Putamen (tissue), 1 donor: ENCODE results near the gene CRIM1.

Source experiments
- DNase-seq: peaks from one replicate; pipeline ENCODE4 v3.0.0-alpha.2; 2016; ENCODE audit warnings: low spot score

CRIM1 gene

DNA sequence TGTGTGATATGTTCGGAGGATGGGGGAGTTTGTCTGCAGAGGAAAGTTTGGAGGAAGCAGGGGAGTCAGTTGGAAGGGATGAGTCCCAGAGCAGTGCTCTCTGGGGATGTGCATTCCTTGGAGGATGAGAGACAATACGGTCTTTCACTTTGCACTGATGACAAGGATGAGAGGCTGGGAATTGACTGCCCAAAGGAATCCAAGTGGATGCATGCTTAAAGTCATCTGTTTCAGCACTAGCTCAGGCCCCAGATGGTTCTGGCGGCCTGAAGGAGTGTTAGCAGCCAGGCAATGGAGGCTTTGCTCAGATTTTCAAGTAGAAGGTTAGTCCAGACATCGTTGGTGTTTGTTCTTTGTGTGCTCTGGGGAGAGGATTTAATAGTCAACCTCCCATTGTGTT, 100.2 kb downstream of the CRIM1 start:
- no peak for DNase-seq

GRCh38 chr2:36456227-36457175, 100.9 kb downstream of the CRIM1 start:
- DNase-seq, result no peak

DNA sequence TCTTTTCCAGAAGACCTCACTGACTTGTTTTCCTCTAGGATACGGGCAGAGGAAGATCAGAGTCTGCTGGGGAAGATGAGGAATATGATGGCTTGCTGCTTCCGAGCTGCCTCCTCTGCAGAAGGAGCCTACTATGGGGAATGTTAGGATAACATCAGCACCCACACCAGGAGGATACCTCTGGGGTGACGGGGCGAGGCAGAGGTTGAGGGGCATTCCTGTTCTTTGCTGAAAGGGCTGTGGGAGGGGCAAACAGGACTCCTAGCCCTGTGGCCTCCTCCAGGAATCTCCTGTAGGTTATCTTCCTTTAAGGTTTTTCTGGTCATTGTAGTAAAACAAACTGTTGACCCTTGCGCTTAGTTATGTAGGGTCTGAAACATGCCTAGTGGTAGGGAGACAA, 102.5 kb downstream of the CRIM1 start:
- no peak for DNase-seq

DNA sequence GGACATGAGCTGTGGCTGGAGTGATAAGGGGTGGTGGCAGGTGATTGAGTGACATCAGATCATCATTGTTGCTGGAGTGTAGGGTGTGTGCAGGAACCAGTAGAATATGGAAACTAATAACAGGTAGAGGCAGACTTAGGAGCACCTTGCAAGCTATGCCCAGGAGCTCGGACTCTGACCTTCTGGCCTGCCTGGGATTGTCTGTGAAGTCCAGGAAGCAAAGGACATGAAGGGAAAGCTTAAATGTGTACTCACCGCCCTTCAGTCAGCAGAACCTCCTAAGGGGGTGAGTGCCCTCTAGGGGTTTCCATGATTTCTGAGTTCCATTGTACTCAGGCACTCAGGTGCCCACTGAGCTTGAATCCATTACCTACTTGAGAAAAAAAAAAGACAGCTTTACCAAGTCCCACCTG, 104.2 kb downstream of the CRIM1 start:
- no peak for DNase-seq

DNA sequence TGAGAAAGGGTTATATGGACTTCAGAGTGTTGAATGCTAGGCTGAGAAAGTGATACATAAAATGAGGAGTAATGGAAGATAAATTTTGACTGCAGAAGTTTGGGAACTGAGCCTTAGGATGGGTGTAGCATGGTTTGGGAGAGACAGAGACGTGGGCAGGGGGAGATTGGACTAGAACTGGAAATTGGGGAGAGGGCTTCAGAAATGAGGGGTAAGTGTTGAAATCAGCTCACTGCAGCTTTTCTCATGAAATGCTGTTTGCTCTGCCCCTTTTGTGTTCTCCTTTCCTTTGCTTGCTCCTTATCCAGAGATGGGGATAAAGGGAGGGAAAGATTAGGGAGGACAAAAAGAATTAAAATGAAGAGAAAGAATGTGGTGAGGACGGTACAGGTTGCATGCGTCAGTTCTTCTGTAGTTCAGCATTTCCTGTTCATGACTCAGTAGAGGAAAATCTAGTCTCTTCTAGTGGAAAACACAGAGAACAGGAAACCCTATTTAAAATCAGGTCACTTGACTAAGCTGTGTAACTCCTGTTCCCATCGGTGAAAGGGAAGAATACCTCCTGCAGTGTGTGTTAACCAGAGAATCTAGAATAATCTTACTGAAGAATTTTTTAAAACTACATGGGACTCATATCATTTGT, 105.6 kb downstream of the CRIM1 start:
- DNase-seq, result no peak

DNA sequence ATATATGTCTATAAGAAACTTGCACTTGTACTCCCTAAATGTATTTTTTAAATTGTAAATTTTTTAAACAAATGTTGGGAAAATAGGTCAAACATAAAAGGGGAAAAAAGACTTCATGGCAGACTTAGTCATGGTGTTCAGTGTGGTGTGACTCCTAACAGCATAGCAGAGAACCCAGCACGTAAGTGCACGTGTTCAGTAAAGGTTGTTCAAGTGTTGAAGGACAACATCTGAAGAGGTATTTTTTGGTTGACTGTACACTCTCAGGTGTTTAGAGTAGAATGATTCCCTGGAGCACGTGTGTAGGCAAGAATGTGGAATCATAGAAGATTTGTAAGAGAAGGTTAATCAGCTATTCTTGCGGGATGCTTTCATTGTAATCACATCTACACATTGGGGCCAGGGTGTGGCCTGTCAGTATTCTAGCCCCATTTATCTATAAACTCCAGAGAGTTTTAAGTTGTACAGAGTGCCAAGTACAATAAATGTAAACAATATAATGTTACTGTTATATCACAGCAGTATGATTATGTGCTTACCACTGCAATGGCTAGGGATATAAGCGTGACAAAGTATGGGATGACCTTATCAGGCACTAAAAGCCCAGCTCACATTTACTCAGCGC, 106.8 kb downstream of the CRIM1 start:
- DNase-seq, result no peak

DNA sequence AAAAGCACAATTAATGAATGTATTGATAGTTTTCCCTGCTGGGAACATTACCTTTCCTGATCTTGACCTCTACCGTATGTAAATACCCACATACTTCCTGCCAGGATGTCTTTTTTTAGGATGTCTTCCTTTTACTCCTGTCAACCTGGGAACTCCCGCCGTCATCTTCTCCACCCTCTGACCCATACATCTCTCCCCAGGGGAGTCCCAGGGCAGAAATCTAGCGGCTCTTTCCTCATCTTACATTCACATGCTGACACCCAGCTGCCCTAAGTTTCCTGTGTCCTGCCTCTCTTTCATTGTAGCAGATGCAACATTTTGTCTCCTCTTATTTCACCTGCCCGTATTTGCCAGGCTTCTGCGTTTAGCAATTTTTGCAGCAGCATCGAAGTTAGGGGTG, 107.8 kb downstream of the CRIM1 start:
- no peak for DNase-seq

DNA sequence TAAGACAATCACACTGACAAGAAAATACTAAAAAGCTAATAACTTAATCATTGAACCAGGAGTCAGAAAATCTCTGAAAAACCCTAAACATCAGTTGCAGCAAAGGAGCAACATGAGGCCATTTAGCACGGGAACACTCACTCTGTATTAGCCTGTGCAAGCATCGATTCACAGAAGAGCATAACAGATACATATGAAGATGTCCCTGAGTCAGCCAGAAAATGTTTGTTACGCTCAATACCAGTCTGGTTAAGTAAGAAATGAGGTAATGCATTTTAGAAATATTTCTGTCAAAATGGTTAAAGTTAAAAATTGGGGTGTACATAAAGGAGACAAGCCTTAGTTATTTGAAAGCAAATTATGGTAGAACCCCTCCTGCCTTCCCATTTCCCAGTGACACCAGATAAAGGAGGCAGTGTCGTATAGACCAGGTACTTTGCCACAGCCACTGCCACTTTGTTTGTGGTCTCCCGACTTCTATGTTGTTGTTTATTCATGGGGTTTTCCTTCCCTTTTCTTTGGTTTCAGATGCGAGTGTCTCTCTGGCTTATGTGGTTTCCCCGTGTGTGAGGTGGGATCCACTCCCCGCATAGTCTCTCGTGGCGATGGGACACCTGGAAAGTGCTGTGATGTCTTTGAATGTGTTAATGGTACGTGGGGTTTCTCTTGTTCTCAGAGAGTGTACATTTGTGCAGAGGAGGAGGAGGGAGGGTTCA, 108.6 kb downstream of the CRIM1 start:
- no peak for DNase-seq

DNA sequence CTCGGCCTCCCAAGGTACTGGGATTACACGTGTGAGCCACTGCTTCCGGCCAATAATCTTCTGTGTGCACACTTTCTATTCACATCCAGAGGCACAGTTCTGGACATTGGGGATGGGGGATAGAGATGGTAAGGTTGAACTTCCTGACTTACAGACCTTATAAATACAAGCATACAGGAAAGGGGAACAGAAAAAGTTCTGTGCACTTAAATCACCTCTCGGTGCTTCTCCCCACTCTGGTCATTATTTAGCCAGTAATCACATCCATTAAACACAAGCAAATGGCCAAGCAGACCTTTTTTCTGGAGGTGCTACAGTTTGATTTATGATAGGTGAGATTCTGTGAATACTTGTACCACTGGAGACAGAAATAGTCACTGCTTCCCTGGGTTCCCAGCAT, 110.6 kb downstream of the CRIM1 start:
- no peak for DNase-seq

DNA sequence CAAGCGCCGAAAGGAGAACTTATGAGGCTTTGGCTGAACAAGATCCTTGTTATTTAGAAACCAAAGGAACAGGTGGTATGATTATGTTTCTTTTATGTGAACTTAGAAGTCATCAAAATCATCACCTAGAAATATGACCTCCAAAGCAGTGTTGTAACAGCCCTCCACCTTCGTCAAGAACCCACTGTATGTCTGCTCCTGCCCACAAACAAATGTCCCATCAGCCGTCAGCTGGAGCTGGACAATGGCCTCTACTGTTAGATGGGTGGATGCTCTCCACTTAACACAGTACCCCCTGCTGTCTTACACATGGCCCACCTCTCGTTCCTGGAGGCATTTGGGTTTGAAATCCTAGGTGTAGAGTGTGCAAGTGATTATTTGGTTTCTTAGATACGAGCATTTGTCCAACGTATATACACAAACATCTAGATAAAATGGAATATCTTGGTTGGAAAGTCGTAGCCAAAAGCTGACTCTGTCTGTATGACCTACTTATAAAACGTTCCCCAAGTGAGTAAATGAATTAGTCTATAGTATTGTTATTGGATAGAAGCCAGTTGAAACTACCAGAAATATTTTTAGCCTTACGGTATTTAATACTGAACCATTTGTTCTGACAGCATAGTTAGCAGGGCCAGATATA, 113.0 kb downstream of the CRIM1 start:
- DNase-seq, result no peak

- no peak for DNase-seq
Observed at GRCh38 chr2:36469106-36469477, 113.5 kb downstream of the CRIM1 start.

DNA sequence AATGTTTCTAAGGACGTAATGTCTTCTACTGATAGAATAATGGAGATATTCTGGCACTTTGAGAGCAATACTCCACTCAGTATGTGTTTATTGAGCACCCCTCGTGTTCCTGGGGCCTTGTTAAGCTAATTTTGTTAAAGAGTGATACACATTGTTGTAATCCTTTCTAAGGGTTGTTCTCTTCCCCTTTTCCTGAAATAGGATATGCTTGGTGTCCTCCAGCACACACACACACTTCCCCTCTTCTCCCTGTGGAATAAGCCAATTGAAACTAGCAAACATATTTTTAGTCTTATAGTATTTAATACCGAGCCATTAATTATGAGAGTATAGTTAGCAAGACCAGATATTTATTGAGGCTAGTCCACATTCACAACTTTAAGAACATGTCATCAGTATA, 114.1 kb downstream of the CRIM1 start:
- no peak for DNase-seq

DNA sequence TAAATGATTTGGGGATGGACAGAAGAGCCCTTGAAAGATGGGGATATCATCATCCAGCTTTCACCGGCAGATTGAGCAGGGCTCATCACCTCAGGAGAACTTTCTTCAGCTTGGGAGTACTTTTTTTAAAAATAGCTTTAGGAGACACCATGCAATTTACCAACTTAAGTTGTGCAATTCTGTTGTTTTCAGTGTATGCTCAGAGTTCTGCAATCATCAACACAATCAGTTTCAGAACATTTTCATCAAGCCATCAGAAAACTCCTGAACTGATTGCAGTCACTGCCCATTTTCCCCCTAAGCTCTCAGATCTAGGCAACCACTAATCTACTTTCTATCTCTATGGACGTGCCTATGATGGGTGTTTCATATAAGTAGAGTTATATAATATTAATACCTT, 117.7 kb downstream of the CRIM1 start:
- no peak for DNase-seq

- DNase-seq, result no peak
Observed at GRCh38 chr2:36476411-36476810, 120.8 kb downstream of the CRIM1 start.

DNA sequence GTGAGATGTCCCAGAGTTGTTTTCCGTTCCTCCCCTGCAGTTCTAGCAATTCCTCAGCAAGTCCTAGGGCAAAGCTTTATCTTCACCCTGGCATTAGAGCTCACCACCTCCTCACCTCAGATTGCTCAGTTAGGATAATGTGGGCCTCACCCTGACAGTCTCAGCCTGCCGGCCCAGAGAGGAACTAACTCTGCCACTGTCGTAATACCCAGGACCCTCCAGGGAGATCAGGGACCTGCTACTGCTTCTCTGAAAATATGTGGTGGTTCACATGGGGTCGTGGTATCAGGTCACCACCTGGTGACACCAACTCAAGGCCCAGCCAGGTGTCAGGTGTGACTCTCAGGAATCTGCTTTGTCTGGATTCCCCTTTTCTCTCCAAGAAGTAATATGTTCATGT, 121.7 kb downstream of the CRIM1 start:
- DNase-seq, result no peak

GRCh38 chr2:36477746-36478145, 122.2 kb downstream of the CRIM1 start:
- DNase-seq, result no peak

DNA sequence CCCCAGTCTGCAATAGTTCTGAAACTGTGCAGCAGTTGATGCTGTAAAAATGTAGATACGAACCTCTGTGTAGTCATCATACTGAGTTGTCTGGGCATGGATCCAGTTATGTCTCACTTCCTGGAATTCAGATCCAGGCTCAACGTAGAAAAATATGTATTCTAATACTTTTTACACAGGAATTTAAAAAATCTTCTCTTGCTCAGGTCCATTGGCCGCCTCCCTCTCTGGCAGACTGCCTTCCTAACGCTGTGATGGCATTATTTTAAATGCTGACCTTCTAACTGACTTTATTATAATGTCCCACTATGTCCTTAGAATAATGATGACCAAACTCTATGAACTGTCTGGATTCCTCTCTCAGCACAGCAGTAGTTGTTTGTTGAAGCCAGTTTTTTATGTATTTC, 122.8 kb downstream of the CRIM1 start:
- DNase-seq, result no peak

- DNase-seq, result no peak
Observed at GRCh38 chr2:36478999-36479398, 123.4 kb downstream of the CRIM1 start.

DNA sequence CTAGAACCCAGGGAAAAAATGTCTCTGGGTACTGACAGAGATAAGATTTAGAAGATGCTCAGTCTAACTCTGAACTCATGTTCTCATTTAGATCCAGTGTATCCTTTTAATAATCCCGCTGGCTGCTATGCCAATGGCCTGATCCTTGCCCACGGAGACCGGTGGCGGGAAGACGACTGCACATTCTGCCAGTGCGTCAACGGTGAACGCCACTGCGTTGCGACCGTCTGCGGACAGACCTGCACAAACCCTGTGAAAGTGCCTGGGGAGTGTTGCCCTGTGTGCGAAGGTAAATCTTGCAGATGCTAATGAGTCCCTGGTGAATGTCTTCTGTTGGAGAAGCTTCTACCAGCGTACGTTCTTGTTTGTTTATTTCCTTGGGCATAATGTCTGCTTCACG, 123.8 kb downstream of the CRIM1 start:
- no peak for DNase-seq

GRCh38 chr2:36480028-36480427, 124.5 kb downstream of the CRIM1 start:
- DNase-seq, result no peak

DNA sequence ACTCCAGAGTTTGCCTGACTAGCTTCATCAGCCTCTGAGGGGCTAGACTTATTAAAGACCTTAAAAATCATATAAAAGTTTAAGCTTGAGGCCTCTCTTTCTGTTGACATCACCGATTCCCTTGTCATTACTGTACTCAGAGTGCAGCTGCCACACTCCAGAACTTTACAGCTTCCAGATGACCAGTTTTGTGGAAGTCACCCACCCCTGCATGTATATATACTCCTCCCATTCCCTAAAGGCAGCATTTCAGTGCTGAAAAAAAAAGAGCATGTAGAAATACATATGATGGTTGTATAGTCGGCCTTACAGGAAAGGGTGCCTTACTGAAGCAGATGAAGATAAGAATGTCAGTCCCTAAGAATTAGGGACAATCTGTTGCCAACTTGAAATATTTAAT, 125.1 kb downstream of the CRIM1 start:
- DNase-seq, result no peak

GRCh38 chr2:36481709-36482108, 126.1 kb downstream of the CRIM1 start:
- DNase-seq, result no peak
